H1 (cell line): ENCODE results near the gene STIMATE. TPM values are rescaled to one million over a fixed set of nuclear protein-coding genes. Genes with fewer than 3 reads are reported as not detected.

Source experiments
- CHD2 ChIP-seq: IDR thresholded peaks from 2 replicates; pipeline ENCODE4 v1.6.1; 2012; ENCODE audit warnings: low read length, improper control_type of control experiment
- NANOG ChIP-seq: IDR thresholded peaks from 2 replicates; pipeline ENCODE4 v1.6.1; 2011; ENCODE audit warnings: low read length, low read depth, mild to moderate bottlenecking, inconsistent platforms; ENCODE audit not compliant: insufficient read depth, poor library complexity, severe bottlenecking
- RAD21 ChIP-seq, 2 experiments: IDR thresholded peaks in 1 of 2; conservative IDR thresholded peaks in 1 of 2; 2 replicates each; pipeline ENCODE4 v1.6.1; 2011; ENCODE audit warnings: low read depth in 2 of 2, low read length in 2 of 2, improper control_type of control experiment in 1 of 2, inconsistent platforms in 1 of 2, mild to moderate bottlenecking in 1 of 2, moderate library complexity in 1 of 2
- SIX5 ChIP-seq: IDR thresholded peaks from 2 replicates; pipeline ENCODE4 v1.6.1; 2011; ENCODE audit warnings: mild to moderate bottlenecking, low read depth, low read length
- SP4 ChIP-seq: IDR thresholded peaks from 2 replicates; pipeline ENCODE4 v1.6.1; 2012; ENCODE audit warnings: low read length, inconsistent platforms
- polyA plus RNA-seq, 7 experiments: library from polyadenylated mRNA; depleted of rRNA in 3 of 7; stranded (reverse) in 5 of 7; unstranded in 2 of 7; fragments of >200 nt in 5 of 7; fragments of 200-250 nt in 2 of 7; gene quantifications; 1 replicate in 5 of 7; 2 replicates in 1 of 7; 4 replicates in 1 of 7; pipeline versions ENCODE4 v1.2.1 to v1.2.3, GENCODE V29; 2011 to 2013; ENCODE audit warnings: missing spikeins in 2 of 7, mixed read lengths in 2 of 7
- total RNA-seq: library from RNA; stranded (reverse); fragmentation: NEBNext Ultra II Directional; extraction: Animal tissue kit (Norgen Biotek cat#: 25700); gene quantifications from 2 replicates; pipeline ENCODE4 v1.2.1, GENCODE V29; 2021
- TF ChIP-seq, protein P1 (sequence below): IDR thresholded peaks from 2 replicates; pipeline ENCODE4 v1.6.1; 2011; ENCODE audit warnings: low read length, improper control_type of control experiment

STIMATE gene
- total and polyA plus RNA-seq, 2 of the 8 experiments (the other 6 are each of a cell fraction or from before 2014, with no cell fraction given) = 17.5 to 22.1 TPM

DNA sequence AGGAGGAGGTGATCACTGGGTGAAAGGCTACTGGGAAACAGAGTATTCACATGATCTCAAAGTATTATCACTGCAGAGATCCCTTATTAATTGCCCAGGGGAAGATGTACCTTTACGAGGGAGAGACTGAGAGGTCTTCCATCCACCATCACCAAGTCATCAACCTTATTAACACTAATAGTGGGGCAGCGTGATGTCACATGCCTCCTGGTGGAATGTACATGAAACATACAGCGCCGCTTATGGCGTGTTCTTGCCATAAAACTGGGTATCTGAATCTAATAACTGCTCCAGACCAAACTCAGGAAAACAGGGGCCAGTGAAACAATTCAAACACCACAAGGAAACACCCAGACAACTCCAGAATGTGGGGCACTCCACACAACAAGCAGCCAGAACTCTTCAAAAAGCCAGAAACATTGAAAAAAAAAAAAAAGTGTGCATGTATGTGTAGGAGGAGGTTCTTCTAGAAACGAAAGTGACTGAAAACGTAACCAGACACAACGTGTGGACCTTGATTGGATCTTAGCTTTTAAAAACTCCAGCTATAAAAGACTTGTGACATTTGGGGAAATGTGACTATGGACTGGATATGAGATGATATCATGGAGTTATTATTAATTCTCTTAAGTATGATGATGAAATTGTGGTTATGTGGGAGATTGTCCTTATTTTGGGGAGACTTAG is 4.6 kb downstream of the STIMATE start (continued):
- TF ChIP-seq, protein P1, sequence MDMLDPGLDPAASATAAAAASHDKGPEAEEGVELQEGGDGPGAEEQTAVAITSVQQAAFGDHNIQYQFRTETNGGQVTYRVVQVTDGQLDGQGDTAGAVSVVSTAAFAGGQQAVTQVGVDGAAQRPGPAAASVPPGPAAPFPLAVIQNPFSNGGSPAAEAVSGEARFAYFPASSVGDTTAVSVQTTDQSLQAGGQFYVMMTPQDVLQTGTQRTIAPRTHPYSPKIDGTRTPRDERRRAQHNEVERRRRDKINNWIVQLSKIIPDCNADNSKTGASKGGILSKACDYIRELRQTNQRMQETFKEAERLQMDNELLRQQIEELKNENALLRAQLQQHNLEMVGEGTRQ = no peak
- no peak for TF ChIP-seq SIX5
- TF ChIP-seq NANOG = no peak
- no peak for TF ChIP-seq RAD21 (IDR thresholded peaks at IDR 0.05 in 1 of 2, conservative IDR thresholded peaks at IDR 0.05 in 1 of 2; ENCODE audit: low read depth in 2 of 2, low read length in 2 of 2)
- no peak for TF ChIP-seq SP4
- TF ChIP-seq CHD2 = no peak
